Measurements from ENCODE around the gene SRPX. TPM values are rescaled to one million over a fixed set of nuclear protein-coding genes. Genes with fewer than 3 reads are reported as not detected.
A peak's percentile ranks its signal among the peaks of the same experiment; 100 is the strongest.

SRPX gene
- total and polyA plus RNA-seq, 10 of the 15 experiments (the other 5 are each of a cell fraction or from before 2014, with no cell fraction given) = 0.05 to 0.79 (median 0.23) TPM; not detected in 1

DNA sequence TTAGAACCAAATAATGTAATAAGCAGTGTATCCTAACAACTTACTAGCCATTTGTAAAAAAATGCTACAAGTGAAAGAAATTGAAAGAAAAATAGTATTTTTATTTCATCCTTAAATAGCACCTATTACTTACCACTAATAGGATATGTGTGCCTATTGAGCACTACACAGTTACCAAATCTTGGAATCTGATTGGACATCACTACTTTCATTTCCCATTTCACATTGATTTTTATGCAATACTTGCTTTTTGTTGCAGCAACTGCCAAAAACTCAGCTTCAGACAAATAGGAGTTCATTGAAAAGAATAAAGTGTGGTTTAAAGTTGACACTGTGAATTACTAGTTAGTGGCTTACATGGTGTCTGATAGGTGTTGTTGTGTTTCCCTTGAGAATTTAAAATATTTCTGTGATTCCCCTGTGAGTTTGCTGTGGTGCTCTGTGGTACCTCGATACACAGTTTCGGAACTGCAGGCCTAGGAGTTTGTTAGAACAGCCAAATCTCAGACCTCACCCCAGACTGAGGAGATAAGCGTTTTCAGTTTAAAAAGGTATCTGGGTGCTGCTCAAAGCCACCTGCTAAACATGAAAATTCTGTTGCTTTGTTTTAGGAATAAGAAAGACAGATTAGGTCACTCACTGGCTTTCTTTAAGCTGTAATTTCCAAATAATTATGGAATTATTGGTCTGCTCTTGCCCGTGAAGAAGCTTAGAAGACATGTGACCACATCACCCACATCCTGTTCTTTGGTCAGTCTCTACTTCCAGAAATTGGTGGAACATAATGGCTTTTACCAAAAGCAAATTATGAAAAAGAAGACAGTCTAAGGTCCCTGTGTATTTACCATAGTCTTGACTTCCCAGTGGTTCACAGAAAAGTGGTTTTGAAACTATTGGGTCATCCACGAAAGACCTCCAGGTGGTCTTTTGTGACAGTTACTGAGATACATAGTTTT lies 116.5 kb downstream of the SRPX start (continued):
- TF ChIP-seq, protein P1, sequence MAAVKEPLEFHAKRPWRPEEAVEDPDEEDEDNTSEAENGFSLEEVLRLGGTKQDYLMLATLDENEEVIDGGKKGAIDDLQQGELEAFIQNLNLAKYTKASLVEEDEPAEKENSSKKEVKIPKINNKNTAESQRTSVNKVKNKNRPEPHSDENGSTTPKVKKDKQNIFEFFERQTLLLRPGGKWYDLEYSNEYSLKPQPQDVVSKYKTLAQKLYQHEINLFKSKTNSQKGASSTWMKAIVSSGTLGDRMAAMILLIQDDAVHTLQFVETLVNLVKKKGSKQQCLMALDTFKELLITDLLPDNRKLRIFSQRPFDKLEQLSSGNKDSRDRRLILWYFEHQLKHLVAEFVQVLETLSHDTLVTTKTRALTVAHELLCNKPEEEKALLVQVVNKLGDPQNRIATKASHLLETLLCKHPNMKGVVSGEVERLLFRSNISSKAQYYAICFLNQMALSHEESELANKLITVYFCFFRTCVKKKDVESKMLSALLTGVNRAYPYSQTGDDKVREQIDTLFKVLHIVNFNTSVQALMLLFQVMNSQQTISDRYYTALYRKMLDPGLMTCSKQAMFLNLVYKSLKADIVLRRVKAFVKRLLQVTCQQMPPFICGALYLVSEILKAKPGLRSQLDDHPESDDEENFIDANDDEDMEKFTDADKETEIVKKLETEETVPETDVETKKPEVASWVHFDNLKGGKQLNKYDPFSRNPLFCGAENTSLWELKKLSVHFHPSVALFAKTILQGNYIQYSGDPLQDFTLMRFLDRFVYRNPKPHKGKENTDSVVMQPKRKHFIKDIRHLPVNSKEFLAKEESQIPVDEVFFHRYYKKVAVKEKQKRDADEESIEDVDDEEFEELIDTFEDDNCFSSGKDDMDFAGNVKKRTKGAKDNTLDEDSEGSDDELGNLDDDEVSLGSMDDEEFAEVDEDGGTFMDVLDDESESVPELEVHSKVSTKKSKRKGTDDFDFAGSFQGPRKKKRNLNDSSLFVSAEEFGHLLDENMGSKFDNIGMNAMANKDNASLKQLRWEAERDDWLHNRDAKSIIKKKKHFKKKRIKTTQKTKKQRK (IDR thresholded peaks at IDR 0.05; ENCODE audit: low read depth, low read length) = no peak
- TF ChIP-seq, protein P2, sequence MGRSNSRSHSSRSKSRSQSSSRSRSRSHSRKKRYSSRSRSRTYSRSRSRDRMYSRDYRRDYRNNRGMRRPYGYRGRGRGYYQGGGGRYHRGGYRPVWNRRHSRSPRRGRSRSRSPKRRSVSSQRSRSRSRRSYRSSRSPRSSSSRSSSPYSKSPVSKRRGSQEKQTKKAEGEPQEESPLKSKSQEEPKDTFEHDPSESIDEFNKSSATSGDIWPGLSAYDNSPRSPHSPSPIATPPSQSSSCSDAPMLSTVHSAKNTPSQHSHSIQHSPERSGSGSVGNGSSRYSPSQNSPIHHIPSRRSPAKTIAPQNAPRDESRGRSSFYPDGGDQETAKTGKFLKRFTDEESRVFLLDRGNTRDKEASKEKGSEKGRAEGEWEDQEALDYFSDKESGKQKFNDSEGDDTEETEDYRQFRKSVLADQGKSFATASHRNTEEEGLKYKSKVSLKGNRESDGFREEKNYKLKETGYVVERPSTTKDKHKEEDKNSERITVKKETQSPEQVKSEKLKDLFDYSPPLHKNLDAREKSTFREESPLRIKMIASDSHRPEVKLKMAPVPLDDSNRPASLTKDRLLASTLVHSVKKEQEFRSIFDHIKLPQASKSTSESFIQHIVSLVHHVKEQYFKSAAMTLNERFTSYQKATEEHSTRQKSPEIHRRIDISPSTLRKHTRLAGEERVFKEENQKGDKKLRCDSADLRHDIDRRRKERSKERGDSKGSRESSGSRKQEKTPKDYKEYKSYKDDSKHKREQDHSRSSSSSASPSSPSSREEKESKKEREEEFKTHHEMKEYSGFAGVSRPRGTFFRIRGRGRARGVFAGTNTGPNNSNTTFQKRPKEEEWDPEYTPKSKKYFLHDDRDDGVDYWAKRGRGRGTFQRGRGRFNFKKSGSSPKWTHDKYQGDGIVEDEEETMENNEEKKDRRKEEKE (IDR thresholded peaks at IDR 0.05) = no peak
- TF ChIP-seq HDAC2 (IDR thresholded peaks at IDR 0.05) (no peak), CHD1 (IDR thresholded peaks at IDR 0.05; ENCODE audit: low read depth, low read length) (no peak), BMI1 (IDR thresholded peaks at IDR 0.05; ENCODE audit: borderline replicate concordance) (peak; percentile 31; the same call in 1 of the 2 replicates), CHD2 (IDR thresholded peaks at IDR 0.05; ENCODE audit: borderline replicate concordance, low read depth, low read length) (peak; percentile 39; the same call in 1 of the 2 replicates), RUNX3 (IDR thresholded peaks at IDR 0.05; ENCODE audit: low read length) (peak; percentile 78), ESRRA (IDR thresholded peaks at IDR 0.05; ENCODE audit: low read length) (no peak), ZNF274 (IDR thresholded peaks at IDR 0.05; ENCODE audit: insufficient read depth, insufficient read length) (no peak)
- TF ChIP-seq, protein P3, sequence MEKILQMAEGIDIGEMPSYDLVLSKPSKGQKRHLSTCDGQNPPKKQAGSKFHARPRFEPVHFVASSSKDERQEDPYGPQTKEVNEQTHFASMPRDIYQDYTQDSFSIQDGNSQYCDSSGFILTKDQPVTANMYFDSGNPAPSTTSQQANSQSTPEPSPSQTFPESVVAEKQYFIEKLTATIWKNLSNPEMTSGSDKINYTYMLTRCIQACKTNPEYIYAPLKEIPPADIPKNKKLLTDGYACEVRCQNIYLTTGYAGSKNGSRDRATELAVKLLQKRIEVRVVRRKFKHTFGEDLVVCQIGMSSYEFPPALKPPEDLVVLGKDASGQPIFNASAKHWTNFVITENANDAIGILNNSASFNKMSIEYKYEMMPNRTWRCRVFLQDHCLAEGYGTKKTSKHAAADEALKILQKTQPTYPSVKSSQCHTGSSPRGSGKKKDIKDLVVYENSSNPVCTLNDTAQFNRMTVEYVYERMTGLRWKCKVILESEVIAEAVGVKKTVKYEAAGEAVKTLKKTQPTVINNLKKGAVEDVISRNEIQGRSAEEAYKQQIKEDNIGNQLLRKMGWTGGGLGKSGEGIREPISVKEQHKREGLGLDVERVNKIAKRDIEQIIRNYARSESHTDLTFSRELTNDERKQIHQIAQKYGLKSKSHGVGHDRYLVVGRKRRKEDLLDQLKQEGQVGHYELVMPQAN (conservative IDR thresholded peaks at IDR 0.05) = no peak
- TF ChIP-seq, protein P4, sequence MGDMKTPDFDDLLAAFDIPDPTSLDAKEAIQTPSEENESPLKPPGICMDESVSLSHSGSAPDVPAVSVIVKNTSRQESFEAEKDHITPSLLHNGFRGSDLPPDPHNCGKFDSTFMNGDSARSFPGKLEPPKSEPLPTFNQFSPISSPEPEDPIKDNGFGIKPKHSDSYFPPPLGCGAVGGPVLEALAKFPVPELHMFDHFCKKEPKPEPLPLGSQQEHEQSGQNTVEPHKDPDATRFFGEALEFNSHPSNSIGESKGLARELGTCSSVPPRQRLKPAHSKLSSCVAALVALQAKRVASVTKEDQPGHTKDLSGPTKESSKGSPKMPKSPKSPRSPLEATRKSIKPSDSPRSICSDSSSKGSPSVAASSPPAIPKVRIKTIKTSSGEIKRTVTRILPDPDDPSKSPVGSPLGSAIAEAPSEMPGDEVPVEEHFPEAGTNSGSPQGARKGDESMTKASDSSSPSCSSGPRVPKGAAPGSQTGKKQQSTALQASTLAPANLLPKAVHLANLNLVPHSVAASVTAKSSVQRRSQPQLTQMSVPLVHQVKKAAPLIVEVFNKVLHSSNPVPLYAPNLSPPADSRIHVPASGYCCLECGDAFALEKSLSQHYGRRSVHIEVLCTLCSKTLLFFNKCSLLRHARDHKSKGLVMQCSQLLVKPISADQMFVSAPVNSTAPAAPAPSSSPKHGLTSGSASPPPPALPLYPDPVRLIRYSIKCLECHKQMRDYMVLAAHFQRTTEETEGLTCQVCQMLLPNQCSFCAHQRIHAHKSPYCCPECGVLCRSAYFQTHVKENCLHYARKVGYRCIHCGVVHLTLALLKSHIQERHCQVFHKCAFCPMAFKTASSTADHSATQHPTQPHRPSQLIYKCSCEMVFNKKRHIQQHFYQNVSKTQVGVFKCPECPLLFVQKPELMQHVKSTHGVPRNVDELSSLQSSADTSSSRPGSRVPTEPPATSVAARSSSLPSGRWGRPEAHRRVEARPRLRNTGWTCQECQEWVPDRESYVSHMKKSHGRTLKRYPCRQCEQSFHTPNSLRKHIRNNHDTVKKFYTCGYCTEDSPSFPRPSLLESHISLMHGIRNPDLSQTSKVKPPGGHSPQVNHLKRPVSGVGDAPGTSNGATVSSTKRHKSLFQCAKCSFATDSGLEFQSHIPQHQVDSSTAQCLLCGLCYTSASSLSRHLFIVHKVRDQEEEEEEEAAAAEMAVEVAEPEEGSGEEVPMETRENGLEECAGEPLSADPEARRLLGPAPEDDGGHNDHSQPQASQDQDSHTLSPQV (IDR thresholded peaks at IDR 0.05) = no peak

All from GM12878 (cell line).